HL-60 (cell line): ENCODE data around the gene UBE2S.

Experiments used
- DNase-seq, 2 experiments: peaks; one replicate each; pipeline ENCODE4 v3.0.0-alpha.2; 2010 to 2020; ENCODE audit warnings: low read depth in 1 of 2, low spot score in 1 of 2
- H3K27ac ChIP-seq: fragments of 250-450 bp; sonication (Bioruptor Pico); replicated peaks from 2 replicates; pipeline ENCODE4 v1.5.1; 2020; ENCODE audit warnings: mild to moderate bottlenecking, moderate library complexity
- H3K27me3 ChIP-seq: fragments of 250-450 bp; sonication (Bioruptor Pico); 2 replicates; pipeline ENCODE4 v1.5.1; 2021; ENCODE audit warnings: mild to moderate bottlenecking, moderate library complexity; ENCODE audit not compliant: insufficient read depth, poor library complexity, severe bottlenecking
- H3K4me3 ChIP-seq: replicated peaks from 2 replicates; pipeline ENCODE4 v1.5.1; 2011; ENCODE audit warnings: mild to moderate bottlenecking, control low read depth, low read length; ENCODE audit not compliant: insufficient read depth
- CTCF ChIP-seq: IDR thresholded peaks from one replicate; pipeline ENCODE4 v1.5.1; 2011; ENCODE audit warnings: low read length, control low read depth, inconsistent platforms; ENCODE audit not compliant: insufficient read depth
- GABPA ChIP-seq: IDR thresholded peaks from 2 replicates; pipeline ENCODE4 v1.6.1; 2012; ENCODE audit warnings: low read depth
- POLR2AphosphoS5 ChIP-seq: IDR thresholded peaks from 2 replicates; pipeline ENCODE4 v1.6.1; 2012; ENCODE audit warnings: low read depth
- REST ChIP-seq: IDR thresholded peaks from 2 replicates; pipeline ENCODE4 v1.6.1; 2012; ENCODE audit warnings: low read depth; ENCODE audit not compliant: insufficient replicate concordance
- SPI1 ChIP-seq: IDR thresholded peaks from 2 replicates; pipeline ENCODE4 v1.6.1; 2012; ENCODE audit warnings: low read depth, mild to moderate bottlenecking, borderline replicate concordance

The UBE2S gene

GRCh38 chr19:55362174-55362989 is 45.2 kb downstream of the UBE2S start:
- DNase-seq = no peak
- Histone ChIP-seq H3K27me3 (no peaks in the 10 kb centered on the region), H3K4me3 (no peak overlapping the region), H3K27ac (no peak overlapping the region)
- TF ChIP-seq POLR2AphosphoS5 (no peak), REST (no peak), SPI1 (no peak), GABPA (no peak), CTCF (no peak)

GRCh38 chr19:55360902-55361301 is 46.7 kb downstream of the UBE2S start:
- no peak overlapping the region for H3K4me3 ChIP-seq
- H3K27me3 ChIP-seq = no peaks in the 10 kb centered on the region
- no peak overlapping the region for H3K27ac ChIP-seq
- TF ChIP-seq CTCF = no peak
- no peak for TF ChIP-seq GABPA
- no peak for TF ChIP-seq SPI1
- TF ChIP-seq POLR2AphosphoS5 = no peak
- no peak for TF ChIP-seq REST
- DNase-seq = no peak

GRCh38 chr19:55358943-55359908 is 48.4 kb downstream of the UBE2S start:
- no peak for DNase-seq
- H3K4me3 ChIP-seq = no peak overlapping the region
- H3K27me3 ChIP-seq = peaks cover 4% of the 10 kb centered on the region
- no peak for TF ChIP-seq GABPA
- TF ChIP-seq CTCF = no peak
- TF ChIP-seq SPI1 = no peak
- TF ChIP-seq POLR2AphosphoS5 = no peak
- TF ChIP-seq REST = no peak
- H3K27ac ChIP-seq = no peak overlapping the region
